Measurements from ENCODE around the gene WDR27.

DNA sequence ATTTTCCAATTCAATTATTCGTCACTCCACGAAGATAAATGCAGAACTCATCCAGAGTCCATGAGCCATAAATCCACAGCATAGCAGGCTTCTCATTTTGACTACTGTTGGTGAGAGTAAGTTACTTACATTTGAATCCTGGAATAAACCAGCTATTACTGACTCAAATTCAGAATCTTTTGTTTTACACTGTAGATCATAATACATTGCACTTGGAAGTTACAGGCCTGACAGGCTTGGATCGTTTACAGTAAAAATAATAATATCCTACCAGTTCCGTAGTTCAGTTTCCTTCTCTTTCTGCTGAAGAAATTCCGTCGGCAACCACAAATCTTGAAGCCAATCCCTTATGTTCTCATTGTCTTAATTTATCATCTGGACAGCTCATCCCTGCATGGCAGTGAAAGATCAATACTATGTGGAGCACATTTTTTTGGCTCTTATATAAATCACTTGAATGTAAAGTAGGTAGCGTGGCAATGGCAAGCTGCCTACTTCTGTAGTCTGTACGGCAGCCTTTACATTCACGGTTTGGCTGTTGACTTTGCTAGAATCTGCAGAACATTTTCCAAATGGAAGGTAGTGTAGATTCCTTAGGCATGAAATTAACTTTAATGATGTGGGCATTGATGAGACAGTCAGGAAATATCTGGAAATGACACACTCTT lies 142.9 kb downstream of the WDR27 start:
- TF ChIP-seq, protein P1, sequence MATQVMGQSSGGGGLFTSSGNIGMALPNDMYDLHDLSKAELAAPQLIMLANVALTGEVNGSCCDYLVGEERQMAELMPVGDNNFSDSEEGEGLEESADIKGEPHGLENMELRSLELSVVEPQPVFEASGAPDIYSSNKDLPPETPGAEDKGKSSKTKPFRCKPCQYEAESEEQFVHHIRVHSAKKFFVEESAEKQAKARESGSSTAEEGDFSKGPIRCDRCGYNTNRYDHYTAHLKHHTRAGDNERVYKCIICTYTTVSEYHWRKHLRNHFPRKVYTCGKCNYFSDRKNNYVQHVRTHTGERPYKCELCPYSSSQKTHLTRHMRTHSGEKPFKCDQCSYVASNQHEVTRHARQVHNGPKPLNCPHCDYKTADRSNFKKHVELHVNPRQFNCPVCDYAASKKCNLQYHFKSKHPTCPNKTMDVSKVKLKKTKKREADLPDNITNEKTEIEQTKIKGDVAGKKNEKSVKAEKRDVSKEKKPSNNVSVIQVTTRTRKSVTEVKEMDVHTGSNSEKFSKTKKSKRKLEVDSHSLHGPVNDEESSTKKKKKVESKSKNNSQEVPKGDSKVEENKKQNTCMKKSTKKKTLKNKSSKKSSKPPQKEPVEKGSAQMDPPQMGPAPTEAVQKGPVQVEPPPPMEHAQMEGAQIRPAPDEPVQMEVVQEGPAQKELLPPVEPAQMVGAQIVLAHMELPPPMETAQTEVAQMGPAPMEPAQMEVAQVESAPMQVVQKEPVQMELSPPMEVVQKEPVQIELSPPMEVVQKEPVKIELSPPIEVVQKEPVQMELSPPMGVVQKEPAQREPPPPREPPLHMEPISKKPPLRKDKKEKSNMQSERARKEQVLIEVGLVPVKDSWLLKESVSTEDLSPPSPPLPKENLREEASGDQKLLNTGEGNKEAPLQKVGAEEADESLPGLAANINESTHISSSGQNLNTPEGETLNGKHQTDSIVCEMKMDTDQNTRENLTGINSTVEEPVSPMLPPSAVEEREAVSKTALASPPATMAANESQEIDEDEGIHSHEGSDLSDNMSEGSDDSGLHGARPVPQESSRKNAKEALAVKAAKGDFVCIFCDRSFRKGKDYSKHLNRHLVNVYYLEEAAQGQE (IDR thresholded peaks at IDR 0.05; ENCODE audit: insufficient read depth in 1 of 2, low read depth in 2 of 2, low read length in 2 of 2), result no peak
- no peak for TF ChIP-seq POLR2AphosphoS5 (IDR thresholded peaks at IDR 0.05; ENCODE audit: low read depth, low read length)
